ENCODE measurements around the gene INPP5A.

GRCh38 chr10:132645247-132645530, 107.6 kb downstream of the INPP5A start:
- TF ChIP-seq, protein P1, sequence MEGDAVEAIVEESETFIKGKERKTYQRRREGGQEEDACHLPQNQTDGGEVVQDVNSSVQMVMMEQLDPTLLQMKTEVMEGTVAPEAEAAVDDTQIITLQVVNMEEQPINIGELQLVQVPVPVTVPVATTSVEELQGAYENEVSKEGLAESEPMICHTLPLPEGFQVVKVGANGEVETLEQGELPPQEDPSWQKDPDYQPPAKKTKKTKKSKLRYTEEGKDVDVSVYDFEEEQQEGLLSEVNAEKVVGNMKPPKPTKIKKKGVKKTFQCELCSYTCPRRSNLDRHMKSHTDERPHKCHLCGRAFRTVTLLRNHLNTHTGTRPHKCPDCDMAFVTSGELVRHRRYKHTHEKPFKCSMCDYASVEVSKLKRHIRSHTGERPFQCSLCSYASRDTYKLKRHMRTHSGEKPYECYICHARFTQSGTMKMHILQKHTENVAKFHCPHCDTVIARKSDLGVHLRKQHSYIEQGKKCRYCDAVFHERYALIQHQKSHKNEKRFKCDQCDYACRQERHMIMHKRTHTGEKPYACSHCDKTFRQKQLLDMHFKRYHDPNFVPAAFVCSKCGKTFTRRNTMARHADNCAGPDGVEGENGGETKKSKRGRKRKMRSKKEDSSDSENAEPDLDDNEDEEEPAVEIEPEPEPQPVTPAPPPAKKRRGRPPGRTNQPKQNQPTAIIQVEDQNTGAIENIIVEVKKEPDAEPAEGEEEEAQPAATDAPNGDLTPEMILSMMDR (IDR thresholded peaks at IDR 0.05) = no peak
- TF ChIP-seq POLR2AphosphoS5 (IDR thresholded peaks at IDR 0.05) = no peak

All from transverse colon (tissue), 4 donors.